Spleen (tissue), 11 donors: ENCODE results near the gene ACBD5. TPM values are rescaled to one million over a fixed set of nuclear protein-coding genes. Genes with fewer than 3 reads are reported as not detected.

ENCODE experiments used
- DNase-seq: peaks from one replicate; pipeline ENCODE4 v3.0.0-alpha.2; 2020
- H3K27ac ChIP-seq, 8 donors: fragments of 200-600 bp; sonication (generic) in 7 of 8; 1 replicate in 4 of 8; 2 replicates in 4 of 8; pipeline versions ENCODE4 v1.5.0 to v1.8.0; 2016 to 2021; ENCODE audit warnings: inconsistent platforms in 4 of 8, mild to moderate bottlenecking in 4 of 8, moderate library complexity in 1 of 8
- H3K27me3 ChIP-seq, 7 donors: fragments of 200-600 bp; sonication (generic) in 6 of 7; replicated peaks in 1 of 7; 1 replicate in 4 of 7; 2 replicates in 3 of 7; pipeline versions ENCODE4 v1.5.0 to v1.8.0; 2016 to 2021; ENCODE audit warnings: inconsistent platforms in 3 of 7, mild to moderate bottlenecking in 1 of 7
- H3K36me3 ChIP-seq, 6 donors: fragments of 200-600 bp; sonication (generic) in 5 of 6; 1 replicate in 4 of 6; 2 replicates in 2 of 6; pipeline versions ENCODE4 v1.5.0 to v1.8.0; 2016 to 2021; ENCODE audit warnings: inconsistent platforms in 2 of 6
- H3K4me1 ChIP-seq, 6 donors: fragments of 200-600 bp; sonication (generic) in 5 of 6; 1 replicate in 3 of 6; 2 replicates in 3 of 6; pipeline versions ENCODE4 v1.5.0 to v1.8.0; 2016 to 2021; ENCODE audit warnings: inconsistent platforms in 3 of 6
- H3K4me3 ChIP-seq, 8 donors: fragments of 200-600 bp; sonication (generic) in 7 of 8; 1 replicate in 4 of 8; 2 replicates in 4 of 8; pipeline versions ENCODE4 v1.5.0 to v1.8.0; 2016 to 2021; ENCODE audit warnings: inconsistent platforms in 4 of 8, mild to moderate bottlenecking in 4 of 8, moderate library complexity in 2 of 8
- H3K9me3 ChIP-seq, 8 donors: fragments of 200-600 bp; sonication (generic) in 7 of 8; 1 replicate in 4 of 8; 2 replicates in 4 of 8; pipeline versions ENCODE4 v1.5.0 to v1.8.0; 2016 to 2021; ENCODE audit warnings: inconsistent platforms in 4 of 8
- POLR2A ChIP-seq, 3 donors: fragments of 450-650 bp; IDR thresholded peaks; one replicate each; pipeline ENCODE4 v1.5.1; 2017; ENCODE audit warnings: antibody characterized with exemption in 3 of 3, mild to moderate bottlenecking in 1 of 3
- POLR2AphosphoS5 ChIP-seq, 3 donors: sonication (generic); formaldehyde crosslinking; IDR thresholded peaks; one replicate each; pipeline ENCODE4 v1.5.1; 2017; ENCODE audit warnings: antibody characterized with exemption in 3 of 3
- WGBS, 5 donors: extraction: QIAGEN DNeasy Blood & Tissue Kit in 3 of 5; methylation state at CpG; one replicate each; pipeline versions ENCODE4 v1.1.5 to v1.1.7; 2013 to 2018; 5-methylcytosine and 5-hydroxymethylcytosine counted together
- intact Hi-C: fragments of 100-400 bp; cut with DNase I; formaldehyde crosslinking; loops from one replicate; pipeline ENCODE4 v1.15.0; 2023; ENCODE audit warnings: low total_unique reads
- polyA plus RNA-seq, 3 donors: library from polyadenylated mRNA; stranded (reverse); fragments of 200-250 nt; gene quantifications; one replicate each; pipeline ENCODE4 v1.2.1, GENCODE V29; 2013
- total RNA-seq, 7 donors: library from RNA; depleted of rRNA in 3 of 7; stranded (reverse); fragments of >200 nt in 3 of 7; fragmentation: NEBNext Ultra II Directional in 4 of 7; extraction: Animal tissue kit (Norgen Biotek cat#: 25700) in 4 of 7; gene quantifications; one replicate each; pipeline versions ENCODE4 v1.1.0 to v1.2.1, GENCODE V29; 2016 to 2021
- TF ChIP-seq, protein P1 (sequence below), 11 experiments: fragments of 200-600 bp in 7 of 11; fragments of 450-650 bp in 4 of 11; sonication (generic) in 4 of 11; IDR thresholded peaks in 8 of 11; conservative IDR thresholded peaks in 3 of 11; 1 replicate in 7 of 11; 2 replicates in 4 of 11; pipeline versions ENCODE4 v1.4.0 to v1.8.0; 2016 to 2021; ENCODE audit warnings: antibody characterized with exemption in 11 of 11, inconsistent platforms in 4 of 11, mild to moderate bottlenecking in 1 of 11
- donor health status: healthy with polysubstance abuse.
- donor health status: DM: no; HTN: no; CAD: no; lungs with moderate emphysema.
- donor health status: DM: no; HTN: no; CAD: no.
- donor health status: Bipolar disorder and iron deficiency.
- donor health status: healthy.
- donor health status: DM: no; HTN: no; CAD: no.
- donor health status: DM: yes; HTN: yes; CAD: no.

ACBD5 gene
- total and polyA plus RNA-seq, 10 donors: 7.7 to 31.2 (median 22.2) TPM

DNA sequence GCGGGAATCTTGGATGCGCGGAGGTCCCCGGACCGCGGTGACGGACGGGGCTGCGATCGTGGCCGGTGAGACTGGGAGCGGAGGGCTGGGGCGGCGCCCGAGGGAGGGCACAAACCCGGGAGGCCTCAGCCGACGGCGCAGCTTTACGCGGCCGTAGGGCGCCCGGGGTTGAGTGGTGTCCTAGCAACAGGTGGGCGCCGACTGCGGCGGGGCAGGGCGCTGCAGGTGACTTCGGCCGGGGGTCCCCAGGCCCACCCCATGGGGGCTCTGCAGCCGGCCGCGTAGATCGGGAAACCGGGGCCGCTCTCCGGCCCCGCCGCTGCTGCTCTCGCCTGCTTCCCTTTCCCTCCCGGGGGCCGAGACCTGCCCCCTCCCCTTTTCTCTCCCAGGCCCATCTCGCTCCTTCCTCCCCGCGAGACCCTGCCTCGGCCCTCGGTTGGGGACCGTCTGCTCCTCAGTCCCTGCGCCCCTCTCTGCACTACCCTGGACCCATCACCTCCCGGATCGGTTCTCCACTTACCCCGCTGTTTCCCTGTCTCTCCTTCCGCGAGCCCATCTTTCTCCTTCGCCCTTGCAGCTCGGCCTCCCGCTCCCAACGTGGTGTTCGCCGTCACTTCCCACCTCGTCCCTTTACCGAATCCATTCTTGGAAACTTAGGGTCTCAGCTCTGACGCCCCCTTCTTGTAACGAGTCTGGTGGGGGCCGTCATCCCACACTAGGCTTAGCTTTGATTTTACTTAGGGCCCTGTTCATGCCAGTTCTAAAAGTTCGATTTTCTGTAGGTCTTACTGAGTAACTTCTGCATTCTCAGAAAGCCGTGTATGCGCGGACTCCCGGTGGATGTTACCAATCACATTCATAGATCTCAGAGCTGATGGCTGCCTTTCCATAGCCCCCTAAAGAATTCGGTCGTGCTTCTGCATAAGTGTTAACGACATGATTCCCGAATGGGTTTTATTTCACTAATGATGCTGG, 18.5 kb upstream of the ACBD5 start:
- intact Hi-C loops: no loop called here
- H3K36me3 ChIP-seq: no peaks in the 10 kb centered on the region
- DNase-seq: peak; percentile 82
- peaks cover 0 to 57% (median 33%) of the 10 kb centered on the region in 7 donors for H3K27me3 ChIP-seq
- TF ChIP-seq POLR2A (IDR thresholded peaks at IDR 0.05) (no peak), POLR2AphosphoS5 (IDR thresholded peaks at IDR 0.05) (peak in 2 of 3 donors; percentile 10 to 38)
- 4 to 13% (median 6%) methylated on average over 44 to 75 of the region's 75 CpGs for WGBS, 5 donors
- H3K4me3 ChIP-seq: peak overlapping the region; percentile 37 to 73 (median 53)
- peaks cover 0 to 24% (median 14%) of the 10 kb centered on the region in 6 donors for H3K4me1 ChIP-seq
- H3K9me3 ChIP-seq: peaks cover 0 to 5% (median 0%) of the 10 kb centered on the region in 8 donors
- H3K27ac ChIP-seq: peak overlapping the region in 1 of 8 donors; percentile 10

DNA sequence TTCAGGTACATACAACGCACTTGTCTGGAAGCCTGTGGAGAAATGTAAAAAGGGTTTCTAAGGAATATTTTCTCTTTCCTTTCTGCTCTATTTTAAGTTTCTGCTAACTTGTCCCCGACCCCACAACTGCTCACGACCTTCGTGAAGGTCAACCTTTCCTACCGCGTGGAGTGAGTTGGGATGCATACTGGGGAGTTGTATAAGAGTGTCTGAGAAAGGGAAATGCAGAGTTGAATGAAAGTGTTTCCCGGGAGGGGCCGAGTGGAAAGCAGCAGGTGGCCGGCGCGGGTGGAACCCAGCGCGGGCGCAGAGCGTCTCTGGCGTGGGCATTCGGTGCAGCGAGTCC, 17.9 kb upstream of the ACBD5 start:
- WGBS, 5 donors: 4 to 6% (median 5%) methylated on average over 18 of the region's 18 CpGs
- TF ChIP-seq, protein P1, sequence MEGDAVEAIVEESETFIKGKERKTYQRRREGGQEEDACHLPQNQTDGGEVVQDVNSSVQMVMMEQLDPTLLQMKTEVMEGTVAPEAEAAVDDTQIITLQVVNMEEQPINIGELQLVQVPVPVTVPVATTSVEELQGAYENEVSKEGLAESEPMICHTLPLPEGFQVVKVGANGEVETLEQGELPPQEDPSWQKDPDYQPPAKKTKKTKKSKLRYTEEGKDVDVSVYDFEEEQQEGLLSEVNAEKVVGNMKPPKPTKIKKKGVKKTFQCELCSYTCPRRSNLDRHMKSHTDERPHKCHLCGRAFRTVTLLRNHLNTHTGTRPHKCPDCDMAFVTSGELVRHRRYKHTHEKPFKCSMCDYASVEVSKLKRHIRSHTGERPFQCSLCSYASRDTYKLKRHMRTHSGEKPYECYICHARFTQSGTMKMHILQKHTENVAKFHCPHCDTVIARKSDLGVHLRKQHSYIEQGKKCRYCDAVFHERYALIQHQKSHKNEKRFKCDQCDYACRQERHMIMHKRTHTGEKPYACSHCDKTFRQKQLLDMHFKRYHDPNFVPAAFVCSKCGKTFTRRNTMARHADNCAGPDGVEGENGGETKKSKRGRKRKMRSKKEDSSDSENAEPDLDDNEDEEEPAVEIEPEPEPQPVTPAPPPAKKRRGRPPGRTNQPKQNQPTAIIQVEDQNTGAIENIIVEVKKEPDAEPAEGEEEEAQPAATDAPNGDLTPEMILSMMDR (IDR thresholded peaks at IDR 0.05 in 8 of 11, conservative IDR thresholded peaks at IDR 0.05 in 3 of 11): no peak
- TF ChIP-seq POLR2A (IDR thresholded peaks at IDR 0.05) (no peak), POLR2AphosphoS5 (IDR thresholded peaks at IDR 0.05) (no peak)
- peaks cover 0 to 55% (median 33%) of the 10 kb centered on the region in 7 donors for H3K27me3 ChIP-seq
- H3K4me1 ChIP-seq: peaks cover 0 to 25% (median 14%) of the 10 kb centered on the region in 6 donors
- H3K36me3 ChIP-seq: no peaks in the 10 kb centered on the region
- peaks cover 0 to 5% (median 0%) of the 10 kb centered on the region in 8 donors for H3K9me3 ChIP-seq
- DNase-seq: no peak
- H3K27ac ChIP-seq: peak overlapping the region in 1 of 8 donors; percentile 10
- H3K4me3 ChIP-seq: peak overlapping the region; percentile 37 to 73 (median 53)
- intact Hi-C loops: no loop called here

DNA sequence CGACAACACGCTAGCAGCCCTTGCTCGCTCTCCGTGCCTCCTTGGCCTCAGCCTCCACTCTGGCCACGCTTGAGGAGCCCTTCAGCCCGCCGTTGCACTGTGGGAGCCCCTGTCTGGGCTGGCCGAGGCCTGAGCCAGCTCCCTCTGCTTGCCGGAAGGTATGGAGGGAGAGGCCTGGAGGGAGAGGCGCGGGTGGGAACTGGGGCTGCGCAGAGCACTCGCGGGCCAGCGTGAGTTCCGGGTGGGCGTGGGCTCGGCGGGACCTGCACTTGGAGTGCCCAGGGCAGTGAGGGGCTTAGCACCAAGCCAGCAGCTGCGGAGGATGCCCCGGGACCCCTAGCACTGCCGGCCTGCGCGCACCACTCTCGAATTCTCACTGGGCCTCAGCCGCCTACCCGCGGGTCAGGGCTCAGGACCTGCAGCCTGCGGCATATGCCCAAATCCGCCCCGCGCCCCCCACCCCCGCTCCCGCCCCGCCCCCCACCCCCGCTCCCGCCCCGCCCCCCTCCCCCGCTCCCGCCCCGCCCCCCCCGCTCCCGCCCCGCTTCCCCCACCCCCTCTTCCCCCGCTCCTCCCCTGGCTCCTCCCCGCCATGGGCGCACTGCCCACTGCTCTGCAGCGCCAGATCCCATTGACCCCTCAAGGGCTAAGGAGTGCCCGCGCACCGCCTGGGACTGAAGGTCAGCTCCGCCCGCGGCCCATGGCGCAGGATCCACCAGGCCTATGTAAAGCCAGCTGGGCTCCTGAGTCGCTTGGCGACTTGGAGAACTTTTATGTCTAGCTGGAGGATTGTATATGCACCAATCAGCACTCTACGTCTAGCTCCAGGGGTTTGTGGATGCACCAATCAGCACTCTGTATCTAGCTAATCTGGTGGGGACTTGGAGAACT, 15.9 kb upstream of the ACBD5 start:
- H3K36me3 ChIP-seq: no peaks in the 10 kb centered on the region
- peaks cover 2 to 41% (median 23%) of the 10 kb centered on the region in 6 donors for H3K4me1 ChIP-seq
- TF ChIP-seq POLR2AphosphoS5 (IDR thresholded peaks at IDR 0.05) (no peak), POLR2A (IDR thresholded peaks at IDR 0.05) (no peak)
- 92 to 98% (median 96%) methylated on average over 10 to 52 of the region's 58 CpGs for WGBS, 5 donors
- intact Hi-C loops: no loop called here
- H3K4me3 ChIP-seq: peak overlapping the region in 1 of 8 donors; percentile 73
- H3K9me3 ChIP-seq: peaks cover 0 to 5% (median 0%) of the 10 kb centered on the region in 8 donors
- peaks cover 0 to 48% (median 33%) of the 10 kb centered on the region in 7 donors for H3K27me3 ChIP-seq
- peak; percentile 80 for DNase-seq
- H3K27ac ChIP-seq: no peak overlapping the region

DNA sequence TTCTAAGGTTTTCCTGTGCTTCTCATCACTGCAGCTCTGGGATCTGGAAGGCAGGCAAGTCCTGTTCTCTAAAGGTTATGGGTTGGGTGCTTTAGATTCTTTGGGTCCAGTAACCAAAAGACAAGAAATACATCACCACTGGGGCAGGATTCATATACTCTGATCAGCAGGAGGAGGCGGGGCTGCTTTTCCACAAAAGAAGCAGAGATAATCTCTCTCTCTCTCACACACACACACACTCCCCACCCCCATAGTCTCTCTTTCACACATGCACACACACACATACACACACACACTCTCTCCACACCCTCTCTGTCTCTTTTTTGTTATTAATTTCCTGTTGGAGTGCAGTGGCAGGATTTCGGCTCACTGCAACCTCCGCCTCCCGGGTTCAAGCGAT, 13.0 kb upstream of the ACBD5 start:
- Histone ChIP-seq H3K27ac (no peak overlapping the region), H3K9me3 (peaks cover 0 to 5% (median 0%) of the 10 kb centered on the region in 8 donors), H3K27me3 (peaks cover 0 to 18% (median 11%) of the 10 kb centered on the region in 7 donors), H3K4me3 (no peak overlapping the region), H3K36me3 (no peaks in the 10 kb centered on the region), H3K4me1 (peaks cover 2 to 31% (median 12%) of the 10 kb centered on the region in 6 donors)
- no peak for DNase-seq
- WGBS, 5 donors: 93 to 97% (median 95%) methylated on average over 5 of the region's 5 CpGs
- intact Hi-C loops: no loop called here
- TF ChIP-seq, protein P1 (IDR thresholded peaks at IDR 0.05 in 8 of 11, conservative IDR thresholded peaks at IDR 0.05 in 3 of 11): no peak
- no peak for TF ChIP-seq POLR2AphosphoS5 (IDR thresholded peaks at IDR 0.05)
- no peak for TF ChIP-seq POLR2A (IDR thresholded peaks at IDR 0.05)
